Tibial artery (tissue), 4 donors: ENCODE measurements around the gene MAP4.
"Not testable (repeated sequence)": the region's sequence is repeated elsewhere in the genome, so short reads cannot be mapped to it uniquely, and the experiment has no call there.

Experiments
- DNase-seq, 2 donors: peaks; one replicate each; pipeline ENCODE4 v3.0.0-alpha.2; 2019
- H3K27ac ChIP-seq, 2 donors: fragments of 200-600 bp; sonication (generic) in 1 of 2; 1 replicate in 1 of 2; 2 replicates in 1 of 2; pipeline ENCODE4 v1.5.1; 2018 to 2019; ENCODE audit warnings: mild to moderate bottlenecking in 1 of 2
- H3K27me3 ChIP-seq, 2 donors: fragments of 200-600 bp; sonication (generic) in 1 of 2; one replicate each; pipeline versions ENCODE4 v1.5.1 to v1.6.0; 2016 to 2019
- H3K36me3 ChIP-seq, 3 donors: fragments of 200-600 bp; sonication (generic) in 2 of 3; one replicate each; pipeline ENCODE4 v1.5.1; 2016 to 2019; ENCODE audit warnings: mild to moderate bottlenecking in 2 of 3
- H3K4me1 ChIP-seq, 4 donors: fragments of 200-600 bp; sonication (generic) in 2 of 4; 1 replicate in 3 of 4; 2 replicates in 1 of 4; pipeline ENCODE4 v1.5.1; 2016 to 2019
- H3K4me3 ChIP-seq, 2 donors: fragments of 200-600 bp; sonication (generic) in 1 of 2; 1 replicate in 1 of 2; 2 replicates in 1 of 2; pipeline ENCODE4 v1.5.1; 2018 to 2019; ENCODE audit warnings: mild to moderate bottlenecking in 2 of 2
- H3K9me3 ChIP-seq, 3 donors: fragments of 200-600 bp; sonication (generic) in 1 of 3; one replicate each; pipeline ENCODE4 v1.5.1; 2016 to 2019
- intact Hi-C: fragments of 100-400 bp; cut with DNase I; formaldehyde crosslinking; loops from one replicate; pipeline ENCODE4 v1.15.0; 2023; ENCODE audit warnings: low total_unique reads
- TF ChIP-seq, protein P1 (sequence below), 2 experiments: fragments of 200-600 bp in 1 of 2; fragments of 450-650 bp in 1 of 2; IDR thresholded peaks; one replicate each; pipeline ENCODE4 v1.5.1; 2017 to 2019; ENCODE audit warnings: antibody characterized with exemption in 2 of 2, mild to moderate bottlenecking in 1 of 2, moderate library complexity in 1 of 2

The MAP4 gene

DNA sequence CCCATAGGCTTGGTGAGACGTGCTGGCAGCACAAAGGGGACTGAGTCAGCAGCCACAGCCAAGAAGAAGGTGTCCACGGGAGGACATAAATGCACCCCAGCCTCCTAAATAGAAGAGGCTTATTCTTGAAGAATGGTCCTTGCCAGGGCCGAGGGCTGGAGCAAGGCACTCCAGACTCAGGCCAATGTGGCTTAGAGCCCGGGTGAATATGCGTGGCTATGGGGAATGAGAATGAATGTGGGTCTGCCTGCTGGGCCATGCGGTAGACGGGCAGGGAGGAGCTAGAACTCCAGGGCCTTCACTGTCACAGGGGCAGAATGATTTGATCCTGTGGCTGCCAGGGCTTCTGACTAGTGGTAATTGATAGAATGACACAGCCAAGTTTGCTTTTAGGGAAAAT, 179.2 kb downstream of the MAP4 start:
- TF ChIP-seq, protein P1, sequence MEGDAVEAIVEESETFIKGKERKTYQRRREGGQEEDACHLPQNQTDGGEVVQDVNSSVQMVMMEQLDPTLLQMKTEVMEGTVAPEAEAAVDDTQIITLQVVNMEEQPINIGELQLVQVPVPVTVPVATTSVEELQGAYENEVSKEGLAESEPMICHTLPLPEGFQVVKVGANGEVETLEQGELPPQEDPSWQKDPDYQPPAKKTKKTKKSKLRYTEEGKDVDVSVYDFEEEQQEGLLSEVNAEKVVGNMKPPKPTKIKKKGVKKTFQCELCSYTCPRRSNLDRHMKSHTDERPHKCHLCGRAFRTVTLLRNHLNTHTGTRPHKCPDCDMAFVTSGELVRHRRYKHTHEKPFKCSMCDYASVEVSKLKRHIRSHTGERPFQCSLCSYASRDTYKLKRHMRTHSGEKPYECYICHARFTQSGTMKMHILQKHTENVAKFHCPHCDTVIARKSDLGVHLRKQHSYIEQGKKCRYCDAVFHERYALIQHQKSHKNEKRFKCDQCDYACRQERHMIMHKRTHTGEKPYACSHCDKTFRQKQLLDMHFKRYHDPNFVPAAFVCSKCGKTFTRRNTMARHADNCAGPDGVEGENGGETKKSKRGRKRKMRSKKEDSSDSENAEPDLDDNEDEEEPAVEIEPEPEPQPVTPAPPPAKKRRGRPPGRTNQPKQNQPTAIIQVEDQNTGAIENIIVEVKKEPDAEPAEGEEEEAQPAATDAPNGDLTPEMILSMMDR (IDR thresholded peaks at IDR 0.05), result no peak
- H3K4me3 ChIP-seq, result no peak overlapping the region
- no peak for DNase-seq
- no peaks in the 10 kb centered on the region for H3K4me1 ChIP-seq
- no peaks in the 10 kb centered on the region for H3K9me3 ChIP-seq
- no peaks in the 10 kb centered on the region for H3K27me3 ChIP-seq
- peaks cover 51 to 99% (median 83%) of the 10 kb centered on the region in 3 donors for H3K36me3 ChIP-seq
- intact Hi-C loops, result no loop called here
- no peak overlapping the region for H3K27ac ChIP-seq

DNA sequence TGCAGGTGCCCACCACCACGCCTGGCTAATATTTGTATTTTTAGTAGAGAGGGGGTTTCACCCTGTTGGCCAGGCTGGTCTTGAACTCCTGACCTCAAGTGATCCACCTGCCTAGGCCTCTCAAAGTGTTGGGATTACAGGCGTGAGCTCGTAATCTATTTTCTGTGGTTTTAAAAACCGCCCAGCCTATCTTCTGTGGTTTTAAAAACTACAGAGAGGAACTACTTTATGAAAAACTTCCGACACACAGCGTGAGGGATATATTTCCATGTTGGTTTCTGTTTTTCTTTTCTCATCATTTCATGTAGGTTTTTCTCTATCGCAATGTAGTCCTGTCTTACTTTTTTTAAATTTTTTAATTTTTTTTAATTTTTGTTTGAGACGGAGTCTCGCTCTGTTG, 186.7 kb downstream of the MAP4 start:
- H3K27ac ChIP-seq, H3K4me3 ChIP-seq, DNase-seq, H3K27me3 ChIP-seq, H3K9me3 ChIP-seq: not testable (repeated sequence)
- intact Hi-C loops, result loop anchor here (5.0 kb wide), 1 partner anchor 168 kb away; no protein-coding TSS in a partner anchor
- peaks cover 59 to 80% (median 67%) of the 10 kb centered on the region in 3 donors for H3K36me3 ChIP-seq
- H3K4me1 ChIP-seq, result peaks cover 0 to 22% (median 15%) of the 10 kb centered on the region in 4 donors

DNA sequence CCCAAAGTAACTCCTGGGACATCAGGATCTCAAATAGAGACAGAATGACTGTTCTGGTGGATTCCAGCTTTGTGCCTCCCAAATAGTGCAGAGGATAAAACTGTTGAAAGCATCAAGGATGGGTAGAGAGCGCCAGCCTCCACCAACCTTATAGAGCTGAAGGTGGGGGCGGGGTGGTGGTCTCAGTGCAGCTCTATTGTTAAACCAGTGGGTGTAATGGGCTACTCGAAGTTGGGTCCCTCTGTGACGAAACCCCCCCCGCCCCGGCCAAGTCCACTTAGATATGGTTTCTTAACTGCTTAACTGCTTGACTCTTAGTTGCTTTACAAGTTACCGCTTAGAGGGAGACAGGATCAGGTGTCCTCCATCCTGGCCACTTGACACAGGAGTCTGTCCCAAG, 190.6 kb downstream of the MAP4 start:
- TF ChIP-seq, protein P1 (IDR thresholded peaks at IDR 0.05), result no peak
- peak overlapping the region; percentile 86 for H3K4me3 ChIP-seq
- H3K4me1 ChIP-seq, result peaks cover 0 to 26% (median 18%) of the 10 kb centered on the region in 4 donors
- H3K27me3 ChIP-seq, result no peaks in the 10 kb centered on the region
- H3K9me3 ChIP-seq, result no peaks in the 10 kb centered on the region
- intact Hi-C loops, result loop anchor here (5.0 kb wide), 1 partner anchor 172 kb away; no protein-coding TSS in a partner anchor
- H3K27ac ChIP-seq, result peak overlapping the region; percentile 78 to 79
- H3K36me3 ChIP-seq, result peaks cover 30 to 58% (median 45%) of the 10 kb centered on the region in 3 donors
- no peak for DNase-seq

DNA sequence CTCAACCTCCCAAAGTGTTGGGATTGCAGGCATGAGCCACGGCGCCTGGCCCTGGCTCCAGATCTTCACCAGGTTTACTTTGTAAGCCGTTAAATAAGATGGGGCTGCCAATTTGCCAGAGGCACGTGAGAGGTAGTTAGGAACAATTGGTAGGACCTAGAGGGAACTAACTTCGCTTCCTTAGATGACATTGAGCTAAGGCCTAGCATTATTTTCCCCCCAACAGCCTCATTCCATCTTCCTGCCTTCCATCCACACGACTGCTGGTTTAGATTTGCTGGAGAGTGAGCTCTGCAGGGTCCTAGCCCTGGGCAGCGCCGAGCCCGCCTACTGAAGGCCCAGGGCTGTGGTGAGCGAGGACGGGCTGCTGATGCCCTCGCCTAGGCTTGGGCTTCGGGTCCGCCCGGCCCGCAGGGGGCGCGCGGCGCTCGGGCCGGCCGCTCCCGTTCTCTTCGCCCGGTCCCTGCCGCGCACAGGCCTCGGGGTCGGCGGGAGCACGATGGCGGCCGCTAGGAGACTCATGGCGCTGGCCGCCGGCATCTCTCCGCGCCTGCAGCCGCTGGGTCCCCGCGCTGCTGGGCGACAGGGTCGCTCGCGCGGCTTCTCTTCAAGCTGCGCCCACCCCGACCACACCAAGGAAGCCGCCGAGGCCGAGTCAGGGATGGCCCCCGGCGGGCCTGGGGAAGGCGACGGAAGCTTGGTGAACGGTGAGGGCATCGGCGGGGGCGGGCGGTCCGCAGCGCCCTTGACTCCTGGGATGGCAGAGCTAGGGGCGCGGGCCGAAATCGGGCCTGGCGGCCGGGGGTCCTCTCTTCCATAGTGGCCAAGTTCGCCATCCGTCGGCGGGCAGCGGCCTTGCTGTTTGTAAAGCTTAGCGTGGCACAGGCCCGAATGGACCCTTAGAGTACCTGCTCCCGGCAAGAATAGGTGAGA, 191.4 kb downstream of the MAP4 start:
- TF ChIP-seq, protein P1 (IDR thresholded peaks at IDR 0.05), result peak; percentile 88 to 92
- intact Hi-C loops, result loop anchor here (5.0 kb wide), 1 partner anchor 172 kb away; no protein-coding TSS in a partner anchor
- peak; percentile 65 to 85 for DNase-seq

DNA sequence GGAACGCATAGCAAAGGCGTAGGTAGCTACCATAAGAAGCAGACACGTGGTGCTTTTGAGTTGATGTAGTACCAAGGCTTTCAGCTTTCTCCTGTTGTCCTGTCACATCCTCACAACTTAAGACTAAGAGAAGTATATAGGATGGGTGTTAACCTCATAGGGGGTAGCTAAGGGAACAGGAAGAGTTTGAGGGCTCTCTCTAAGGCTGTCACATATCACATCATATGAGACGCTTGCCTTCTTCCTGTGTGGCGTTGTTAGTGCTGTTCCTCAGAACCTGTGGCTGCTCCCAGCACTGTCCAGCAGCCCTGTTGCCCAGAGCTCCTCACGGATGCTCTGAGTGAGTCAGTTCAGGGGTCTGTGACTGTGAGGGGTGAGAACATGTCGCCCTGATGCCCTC, 198.6 kb downstream of the MAP4 start:
- no peaks in the 10 kb centered on the region for H3K9me3 ChIP-seq
- intact Hi-C loops, result no loop called here
- TF ChIP-seq, protein P1 (IDR thresholded peaks at IDR 0.05), result no peak
- H3K27ac ChIP-seq, result no peak overlapping the region
- H3K4me3 ChIP-seq, result no peak overlapping the region
- no peak for DNase-seq
- no peaks in the 10 kb centered on the region for H3K27me3 ChIP-seq
- H3K4me1 ChIP-seq, result no peaks in the 10 kb centered on the region
- H3K36me3 ChIP-seq, result peaks cover 25 to 82% (median 61%) of the 10 kb centered on the region in 3 donors

More for the DNA sequence above, 191.4 kb downstream of the MAP4 start:
- peak overlapping the region; percentile 78 to 79 for H3K27ac ChIP-seq
- peak overlapping the region; percentile 86 for H3K4me3 ChIP-seq
- H3K9me3 ChIP-seq, result no peaks in the 10 kb centered on the region
- peaks cover 25 to 58% (median 44%) of the 10 kb centered on the region in 3 donors for H3K36me3 ChIP-seq
- H3K27me3 ChIP-seq, result no peaks in the 10 kb centered on the region
- H3K4me1 ChIP-seq, result peaks cover 0 to 26% (median 18%) of the 10 kb centered on the region in 4 donors
